ENCODE results near the gene KRTAP2-3.

DNA sequence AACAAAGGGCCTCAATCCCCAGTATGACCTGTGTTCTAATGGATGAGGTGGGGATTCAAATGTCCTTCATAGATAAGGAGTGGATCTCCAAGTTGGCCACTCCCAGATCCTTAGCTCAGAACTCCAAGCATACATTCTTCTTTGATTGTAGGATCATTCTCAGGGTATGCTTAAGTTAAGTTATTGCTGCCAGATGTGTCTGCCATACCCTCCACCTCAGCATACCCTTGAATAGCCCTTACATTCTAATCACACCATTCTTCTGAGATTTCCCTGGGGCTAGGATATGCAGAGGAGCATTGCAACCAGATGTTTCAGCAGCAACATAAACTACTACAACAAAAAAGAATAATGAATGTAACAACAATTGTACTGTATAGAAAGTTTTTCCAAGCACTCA lies 7.4 kb upstream of the KRTAP2-3 start:
- TF ChIP-seq EP300 (IDR thresholded peaks at IDR 0.05), result no peak
- TF ChIP-seq, protein P1, sequence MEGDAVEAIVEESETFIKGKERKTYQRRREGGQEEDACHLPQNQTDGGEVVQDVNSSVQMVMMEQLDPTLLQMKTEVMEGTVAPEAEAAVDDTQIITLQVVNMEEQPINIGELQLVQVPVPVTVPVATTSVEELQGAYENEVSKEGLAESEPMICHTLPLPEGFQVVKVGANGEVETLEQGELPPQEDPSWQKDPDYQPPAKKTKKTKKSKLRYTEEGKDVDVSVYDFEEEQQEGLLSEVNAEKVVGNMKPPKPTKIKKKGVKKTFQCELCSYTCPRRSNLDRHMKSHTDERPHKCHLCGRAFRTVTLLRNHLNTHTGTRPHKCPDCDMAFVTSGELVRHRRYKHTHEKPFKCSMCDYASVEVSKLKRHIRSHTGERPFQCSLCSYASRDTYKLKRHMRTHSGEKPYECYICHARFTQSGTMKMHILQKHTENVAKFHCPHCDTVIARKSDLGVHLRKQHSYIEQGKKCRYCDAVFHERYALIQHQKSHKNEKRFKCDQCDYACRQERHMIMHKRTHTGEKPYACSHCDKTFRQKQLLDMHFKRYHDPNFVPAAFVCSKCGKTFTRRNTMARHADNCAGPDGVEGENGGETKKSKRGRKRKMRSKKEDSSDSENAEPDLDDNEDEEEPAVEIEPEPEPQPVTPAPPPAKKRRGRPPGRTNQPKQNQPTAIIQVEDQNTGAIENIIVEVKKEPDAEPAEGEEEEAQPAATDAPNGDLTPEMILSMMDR (IDR thresholded peaks at IDR 0.05), result no peak

Measured in ovary (tissue), 3 donors.